HG03196 (cell line): ENCODE results near the gene ISG20.

ENCODE experiments used
- ATAC-seq: cut with Tn5 transposase; IDR thresholded peaks from one replicate; pipeline ENCODE4 v1.9.1; 2021; ENCODE audit not compliant: unreplicated experiment

The ISG20 gene

GRCh38 chr15:88653200-88654064, 14.6 kb downstream of the ISG20 start:
- ATAC-seq, result no peak

GRCh38 chr15:88654430-88655102, 15.8 kb downstream of the ISG20 start:
- no peak for ATAC-seq

GRCh38 chr15:88655103-88655553, 16.3 kb downstream of the ISG20 start:
- ATAC-seq, result no peak

GRCh38 chr15:88655800-88656488, 17.1 kb downstream of the ISG20 start:
- no peak for ATAC-seq

- peak; percentile 84 for ATAC-seq
Measured at GRCh38 chr15:88656760-88657221, 18.0 kb downstream of the ISG20 start.

- no peak for ATAC-seq
Measured at GRCh38 chr15:88657326-88658069, 18.7 kb downstream of the ISG20 start.

GRCh38 chr15:88658070-88658965, 19.5 kb downstream of the ISG20 start:
- no peak for ATAC-seq

GRCh38 chr15:88658972-88659931, 20.4 kb downstream of the ISG20 start:
- ATAC-seq, result no peak

GRCh38 chr15:88661041-88661700, 22.4 kb downstream of the ISG20 start:
- ATAC-seq, result no peak

- ATAC-seq, result no peak
Measured at GRCh38 chr15:88661761-88662556, 23.1 kb downstream of the ISG20 start.

GRCh38 chr15:88663141-88663621, 24.4 kb downstream of the ISG20 start:
- ATAC-seq, result no peak

- no peak for ATAC-seq
Measured at GRCh38 chr15:88664151-88664778, 25.4 kb downstream of the ISG20 start.

GRCh38 chr15:88674661-88675060, 35.8 kb downstream of the ISG20 start:
- ATAC-seq, result no peak

GRCh38 chr15:88678755-88679154, 39.9 kb downstream of the ISG20 start:
- ATAC-seq, result no peak

GRCh38 chr15:88680241-88681001, 41.6 kb downstream of the ISG20 start:
- ATAC-seq, result no peak

GRCh38 chr15:88681610-88682221, 42.9 kb downstream of the ISG20 start:
- ATAC-seq, result no peak
